ENCODE measurements around the gene TEX29.

TEX29 gene

DNA sequence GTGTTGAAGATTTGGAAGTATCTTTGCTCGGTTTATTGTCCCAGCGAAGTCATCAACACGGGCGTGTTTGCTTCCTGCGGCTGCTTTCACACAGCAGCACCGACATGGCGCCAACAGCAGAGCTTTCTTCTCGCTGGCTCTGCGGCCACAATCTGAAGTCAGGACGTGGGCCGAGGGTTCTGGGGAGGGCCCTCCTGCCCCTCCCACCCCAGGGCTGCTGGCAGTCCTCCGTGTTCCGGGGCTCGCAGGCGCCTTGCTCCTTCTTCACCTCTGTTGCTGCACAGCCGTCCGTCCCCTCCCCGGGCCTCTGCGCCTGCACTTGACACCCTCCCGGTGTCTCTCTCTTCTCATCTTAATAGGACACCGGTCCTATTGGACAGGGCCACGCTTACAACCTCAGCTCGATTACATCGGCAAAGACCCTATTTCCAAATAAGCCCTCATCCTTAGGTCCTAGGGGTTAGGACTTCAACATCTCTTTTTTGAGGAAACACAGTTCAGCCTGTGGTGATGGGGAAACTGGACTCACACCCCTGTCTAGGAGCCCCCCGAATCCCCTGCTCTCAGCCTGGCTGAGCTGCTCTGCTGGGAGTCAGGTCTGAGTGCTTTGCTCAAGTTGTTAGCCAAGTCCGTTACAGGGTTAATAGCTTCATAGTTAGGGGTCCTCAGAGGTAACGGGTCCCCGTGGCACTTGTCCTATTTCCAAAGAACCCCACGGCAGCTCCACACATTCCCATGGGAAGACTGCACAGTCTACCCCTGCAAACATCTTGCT, 2.7 kb upstream of the TEX29 start:
- Histone ChIP-seq H3K4me1 (ENCODE audit: control insufficient read depth, insufficient read depth, low read length) (no peaks in the 10 kb centered on the region), H3K27ac (ENCODE audit: extremely low read depth, low read depth, low read length) (no peak overlapping the region), H3K4me3 (ENCODE audit: low read depth, low read length) (no peak overlapping the region), H3K9me3 (ENCODE audit: control insufficient read depth, insufficient read depth, low read depth, low read length) (no peaks in the 10 kb centered on the region), H3K36me3 (ENCODE audit: control insufficient read depth in 2 of 2, insufficient read depth in 1 of 2, low read length in 2 of 2) (no peaks in the 10 kb centered on the region)
- TF ChIP-seq HOXC10 (CRISPR knock-in tag; IDR thresholded peaks at IDR 0.05) (no peak), ZEB2 (tag by site-specific recombination; IDR thresholded peaks at IDR 0.05) (no peak), OSR2 (tag by site-specific recombination; IDR thresholded peaks at IDR 0.05) (no peak), ZNF19 (tag by site-specific recombination; IDR thresholded peaks at IDR 0.05; ENCODE audit: low read depth) (no peak), ZNF670 (tag by site-specific recombination; IDR thresholded peaks at IDR 0.05; ENCODE audit: low read depth) (no peak), ZNF146 (tag by site-specific recombination; IDR thresholded peaks at IDR 0.05) (no peak), ZNF600 (tag by site-specific recombination; IDR thresholded peaks at IDR 0.05) (no peak), ZNF202 (tag by site-specific recombination; IDR thresholded peaks at IDR 0.05; ENCODE audit: borderline replicate concordance) (no peak), ZNF404 (tag by site-specific recombination; IDR thresholded peaks at IDR 0.05) (no peak), ZNF302 (tag by site-specific recombination; IDR thresholded peaks at IDR 0.05; ENCODE audit: low read depth) (no peak), ZBTB20 (tag by site-specific recombination; IDR thresholded peaks at IDR 0.05) (no peak), ZFP3 (tag by site-specific recombination; IDR thresholded peaks at IDR 0.05; ENCODE audit: low read depth) (no peak), ZNF626 (tag by site-specific recombination; IDR thresholded peaks at IDR 0.05) (no peak)
- TF ChIP-seq, protein P1, sequence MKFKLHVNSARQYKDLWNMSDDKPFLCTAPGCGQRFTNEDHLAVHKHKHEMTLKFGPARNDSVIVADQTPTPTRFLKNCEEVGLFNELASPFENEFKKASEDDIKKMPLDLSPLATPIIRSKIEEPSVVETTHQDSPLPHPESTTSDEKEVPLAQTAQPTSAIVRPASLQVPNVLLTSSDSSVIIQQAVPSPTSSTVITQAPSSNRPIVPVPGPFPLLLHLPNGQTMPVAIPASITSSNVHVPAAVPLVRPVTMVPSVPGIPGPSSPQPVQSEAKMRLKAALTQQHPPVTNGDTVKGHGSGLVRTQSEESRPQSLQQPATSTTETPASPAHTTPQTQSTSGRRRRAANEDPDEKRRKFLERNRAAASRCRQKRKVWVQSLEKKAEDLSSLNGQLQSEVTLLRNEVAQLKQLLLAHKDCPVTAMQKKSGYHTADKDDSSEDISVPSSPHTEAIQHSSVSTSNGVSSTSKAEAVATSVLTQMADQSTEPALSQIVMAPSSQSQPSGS (tag by site-specific recombination; IDR thresholded peaks at IDR 0.05; ENCODE audit: low read depth): no peak
- TF ChIP-seq, protein P2, sequence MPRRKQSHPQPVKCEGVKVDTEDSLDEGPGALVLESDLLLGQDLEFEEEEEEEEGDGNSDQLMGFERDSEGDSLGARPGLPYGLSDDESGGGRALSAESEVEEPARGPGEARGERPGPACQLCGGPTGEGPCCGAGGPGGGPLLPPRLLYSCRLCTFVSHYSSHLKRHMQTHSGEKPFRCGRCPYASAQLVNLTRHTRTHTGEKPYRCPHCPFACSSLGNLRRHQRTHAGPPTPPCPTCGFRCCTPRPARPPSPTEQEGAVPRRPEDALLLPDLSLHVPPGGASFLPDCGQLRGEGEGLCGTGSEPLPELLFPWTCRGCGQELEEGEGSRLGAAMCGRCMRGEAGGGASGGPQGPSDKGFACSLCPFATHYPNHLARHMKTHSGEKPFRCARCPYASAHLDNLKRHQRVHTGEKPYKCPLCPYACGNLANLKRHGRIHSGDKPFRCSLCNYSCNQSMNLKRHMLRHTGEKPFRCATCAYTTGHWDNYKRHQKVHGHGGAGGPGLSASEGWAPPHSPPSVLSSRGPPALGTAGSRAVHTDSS (tag by site-specific recombination; IDR thresholded peaks at IDR 0.05): no peak
- TF ChIP-seq, protein P3, sequence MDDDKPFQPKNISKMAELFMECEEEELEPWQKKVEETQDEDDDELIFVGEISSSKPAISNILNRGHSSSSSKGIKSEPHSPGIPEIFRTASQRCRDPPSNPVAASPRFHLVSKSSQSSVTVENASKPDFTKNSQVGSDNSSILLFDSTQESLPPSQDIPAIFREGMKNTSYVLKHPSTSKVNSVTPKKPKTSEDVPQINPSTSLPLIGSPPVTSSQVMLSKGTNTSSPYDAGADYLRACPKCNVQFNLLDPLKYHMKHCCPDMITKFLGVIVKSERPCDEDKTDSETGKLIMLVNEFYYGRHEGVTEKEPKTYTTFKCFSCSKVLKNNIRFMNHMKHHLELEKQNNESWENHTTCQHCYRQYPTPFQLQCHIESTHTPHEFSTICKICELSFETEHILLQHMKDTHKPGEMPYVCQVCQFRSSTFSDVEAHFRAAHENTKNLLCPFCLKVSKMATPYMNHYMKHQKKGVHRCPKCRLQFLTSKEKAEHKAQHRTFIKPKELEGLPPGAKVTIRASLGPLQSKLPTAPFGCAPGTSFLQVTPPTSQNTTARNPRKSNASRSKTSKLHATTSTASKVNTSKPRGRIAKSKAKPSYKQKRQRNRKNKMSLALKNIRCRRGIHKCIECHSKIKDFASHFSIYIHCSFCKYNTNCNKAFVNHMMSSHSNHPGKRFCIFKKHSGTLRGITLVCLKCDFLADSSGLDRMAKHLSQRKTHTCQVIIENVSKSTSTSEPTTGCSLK (tag by site-specific recombination; IDR thresholded peaks at IDR 0.05): no peak
- POLR2A ChIA-PET: no interaction called here
- CTCF ChIA-PET: no interaction called here

DNA sequence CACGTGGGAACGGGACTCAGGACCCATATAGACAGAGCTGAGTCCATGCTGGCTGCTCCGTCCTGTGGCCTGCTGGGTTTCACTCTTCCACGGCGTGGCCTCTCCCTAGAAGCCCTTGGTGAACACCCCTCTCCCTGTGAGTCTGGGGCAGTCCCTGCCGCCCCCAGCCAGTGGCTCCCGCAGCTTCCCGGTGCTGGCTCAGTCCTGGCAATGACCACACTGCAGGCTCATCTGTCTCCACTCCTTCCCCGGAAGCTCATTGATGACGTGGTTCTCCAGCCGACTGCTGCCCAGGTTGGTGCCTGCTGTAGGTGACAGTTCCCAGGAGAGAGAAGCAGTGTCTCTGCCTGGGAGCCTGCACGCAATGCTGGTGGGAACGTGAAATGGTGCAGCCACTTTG, 2.1 kb upstream of the TEX29 start:
- H3K4me1 ChIP-seq (ENCODE audit: control insufficient read depth, insufficient read depth, low read length): no peaks in the 10 kb centered on the region
- no peak overlapping the region for H3K27ac ChIP-seq (ENCODE audit: extremely low read depth, low read depth, low read length)
- H3K9me3 ChIP-seq (ENCODE audit: control insufficient read depth, insufficient read depth, low read depth, low read length): no peaks in the 10 kb centered on the region
- no peak overlapping the region for H3K4me3 ChIP-seq (ENCODE audit: low read depth, low read length)
- H3K36me3 ChIP-seq (ENCODE audit: control insufficient read depth in 2 of 2, insufficient read depth in 1 of 2, low read length in 2 of 2): no peaks in the 10 kb centered on the region
- POLR2A ChIA-PET: no interaction called here
- CTCF ChIA-PET: no interaction called here
- no peak for TF ChIP-seq ZNF10 (tag by site-specific recombination; IDR thresholded peaks at IDR 0.05)
- no peak for TF ChIP-seq ZSCAN30 (tag by site-specific recombination; IDR thresholded peaks at IDR 0.05)
- no peak for TF ChIP-seq ZNF23 (tag by site-specific recombination; IDR thresholded peaks at IDR 0.05; ENCODE audit: borderline replicate concordance)
- no peak for TF ChIP-seq ZNF837 (tag by site-specific recombination; IDR thresholded peaks at IDR 0.05)
- TF ChIP-seq ZNF19 (tag by site-specific recombination; IDR thresholded peaks at IDR 0.05; ENCODE audit: low read depth): no peak
- TF ChIP-seq RBAK (tag by site-specific recombination; IDR thresholded peaks at IDR 0.05): no peak
- no peak for TF ChIP-seq TRIM28 (IDR thresholded peaks at IDR 0.05; ENCODE audit: borderline replicate concordance, low read length)
- TF ChIP-seq ZNF843 (tag by site-specific recombination; IDR thresholded peaks at IDR 0.05): no peak
- no peak for TF ChIP-seq ZNF394 (tag by site-specific recombination; IDR thresholded peaks at IDR 0.05; ENCODE audit: borderline replicate concordance)
- no peak for TF ChIP-seq ZNF777 (tag by site-specific recombination; IDR thresholded peaks at IDR 0.05; ENCODE audit: borderline replicate concordance)
- no peak for TF ChIP-seq ZNF621 (tag by site-specific recombination; IDR thresholded peaks at IDR 0.05)
- no peak for TF ChIP-seq SCRT2 (tag by site-specific recombination; IDR thresholded peaks at IDR 0.05)
